ENCODE results near the gene PTH1R. TPM values are rescaled to one million over a fixed set of nuclear protein-coding genes. Genes with fewer than 3 reads are reported as not detected.

The PTH1R gene
- total RNA-seq, 4 donors from 2014 or later, result 1.8 to 5.4 (median 2.5) TPM

GRCh38 chr3:46901591-46902187, 24.2 kb downstream of the PTH1R start:
- H3K4me3 ChIP-seq (ENCODE audit: low read depth, poor library complexity, severe bottlenecking), result no peak overlapping the region
- intact Hi-C loops (cut with DNase I; ENCODE audit: low total_unique reads), result no loop called here
- no peak for DNase-seq (ENCODE audit: low spot score in 2 of 2)
- TF ChIP-seq CTCF (IDR thresholded peaks at IDR 0.05) (no peak), POLR2A (IDR thresholded peaks at IDR 0.05) (no peak)
- WGBS, 2 donors, result 91 to 93% methylated on average over 9 to 15 of the region's 17 CpGs

GRCh38 chr3:46902188-46902631, 24.7 kb downstream of the PTH1R start:
- WGBS, 2 donors, result 90 to 91% methylated on average over 15 of the region's 15 CpGs
- intact Hi-C loops (cut with DNase I; ENCODE audit: low total_unique reads), result no loop called here
- H3K4me3 ChIP-seq (ENCODE audit: low read depth, poor library complexity, severe bottlenecking), result no peak overlapping the region
- no peak for DNase-seq (ENCODE audit: low spot score in 2 of 2)
- TF ChIP-seq CTCF (IDR thresholded peaks at IDR 0.05) (no peak), POLR2A (IDR thresholded peaks at IDR 0.05) (no peak)

- DNase-seq (ENCODE audit: low spot score in 2 of 2), result no peak
- intact Hi-C loops (cut with DNase I; ENCODE audit: low total_unique reads), result no loop called here
- H3K4me3 ChIP-seq (ENCODE audit: low read depth, poor library complexity, severe bottlenecking), result no peak overlapping the region
- no peak for TF ChIP-seq POLR2A (IDR thresholded peaks at IDR 0.05)
- no peak for TF ChIP-seq CTCF (IDR thresholded peaks at IDR 0.05)
- WGBS, 2 donors, result 77 to 81% methylated on average over 15 to 18 of the region's 21 CpGs
Observed at GRCh38 chr3:46903341-46904302, 26.1 kb downstream of the PTH1R start.

- no peak for DNase-seq (ENCODE audit: low spot score in 2 of 2)
- WGBS, 2 donors, result 84 to 87% methylated on average over 18 of the region's 18 CpGs
- H3K4me3 ChIP-seq (ENCODE audit: low read depth, poor library complexity, severe bottlenecking), result no peak overlapping the region
- TF ChIP-seq CTCF (IDR thresholded peaks at IDR 0.05), result no peak
- TF ChIP-seq POLR2A (IDR thresholded peaks at IDR 0.05), result no peak
- intact Hi-C loops (cut with DNase I; ENCODE audit: low total_unique reads), result no loop called here
Observed at GRCh38 chr3:46904303-46905212, 27.0 kb downstream of the PTH1R start.

- WGBS, 2 donors, result 77 to 98% methylated on average over 3 of the region's 3 CpGs
- DNase-seq (ENCODE audit: low spot score in 2 of 2), result no peak
- no peak overlapping the region for H3K4me3 ChIP-seq (ENCODE audit: low read depth, poor library complexity, severe bottlenecking)
- intact Hi-C loops (cut with DNase I; ENCODE audit: low total_unique reads), result no loop called here
- TF ChIP-seq POLR2A (IDR thresholded peaks at IDR 0.05) (no peak), CTCF (IDR thresholded peaks at IDR 0.05) (no peak)
Observed at GRCh38 chr3:46905213-46905560, 27.7 kb downstream of the PTH1R start.
